SH-SY5Y (cell line): Measurements from ENCODE around the gene TTC33.

Source experiments
- GATA2 ChIP-seq: IDR thresholded peaks from 2 replicates; pipeline ENCODE4 v1.6.1; 2011; ENCODE audit warnings: mild to moderate bottlenecking, low read depth, low read length
- GATA3 ChIP-seq: IDR thresholded peaks from 2 replicates; pipeline ENCODE4 v1.6.1; 2011; ENCODE audit warnings: low read depth, mild to moderate bottlenecking, low read length, moderate library complexity

DNA sequence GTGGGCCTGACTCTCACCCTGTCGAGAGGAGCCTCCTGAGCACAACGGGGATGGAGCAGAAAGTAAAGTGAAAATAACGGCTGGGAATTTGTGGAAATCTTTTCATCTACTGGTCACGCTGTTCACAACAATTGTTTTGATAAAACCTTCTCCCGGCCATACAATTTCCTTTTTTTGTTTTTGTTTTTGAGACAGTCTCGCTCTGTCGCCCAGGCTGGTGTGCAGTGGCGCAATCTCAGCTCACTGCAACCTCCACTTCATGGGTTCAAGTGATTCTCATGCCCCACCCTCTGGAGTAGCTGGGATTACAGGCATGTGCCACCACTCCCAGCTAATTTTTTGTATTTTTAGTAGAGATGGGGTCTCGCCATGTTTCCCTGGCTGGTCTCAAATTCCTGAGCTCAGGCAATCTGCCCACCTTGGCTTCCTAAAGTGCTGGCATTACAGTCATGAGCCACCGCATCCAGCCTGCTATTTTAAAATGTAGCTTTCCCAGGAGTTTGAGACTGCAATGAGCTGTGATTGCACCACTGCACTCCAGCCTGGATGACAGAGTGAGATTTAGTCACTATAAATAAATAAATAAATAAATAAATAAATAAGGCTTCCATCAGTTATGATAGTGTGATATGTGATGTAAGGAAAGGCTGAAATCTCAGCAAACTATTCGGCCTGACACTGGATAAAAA is 149.5 kb downstream of the TTC33 start:
- no peak for TF ChIP-seq GATA2
- no peak for TF ChIP-seq GATA3
